KMS-11 (cell line): ENCODE measurements around the gene ATP8A1.

Experiments
- H2AFZ ChIP-seq: fragments of 200-600 bp; sonication (generic); 2 replicates; pipeline ENCODE4 v1.6.1; 2016; ENCODE audit warnings: antibody characterized with exemption, mixed run types, low read depth
- H3K27ac ChIP-seq: fragments of 200-600 bp; sonication (generic); 2 replicates; pipeline ENCODE4 v1.6.1; 2016; ENCODE audit warnings: mild to moderate bottlenecking, mixed run types
- H3K27me3 ChIP-seq: fragments of 200-600 bp; sonication (generic); 2 replicates; pipeline ENCODE4 v1.6.1; 2017; ENCODE audit warnings: mild to moderate bottlenecking, low read depth, mixed run types, moderate library complexity; ENCODE audit not compliant: insufficient read depth
- H3K36me3 ChIP-seq: fragments of 200-600 bp; sonication (generic); 2 replicates; pipeline ENCODE4 v1.6.1; 2017; ENCODE audit warnings: mild to moderate bottlenecking, mixed run types; ENCODE audit not compliant: insufficient read depth
- H3K4me1 ChIP-seq: fragments of 200-600 bp; sonication (generic); 2 replicates; pipeline ENCODE4 v1.6.1; 2016; ENCODE audit warnings: mild to moderate bottlenecking, low read depth, mixed run types; ENCODE audit not compliant: poor library complexity, severe bottlenecking
- H3K4me2 ChIP-seq: fragments of 200-600 bp; sonication (generic); 2 replicates; pipeline ENCODE4 v1.7.0; 2016; ENCODE audit warnings: mild to moderate bottlenecking, mixed run types
- H3K4me3 ChIP-seq: fragments of 200-600 bp; sonication (generic); IDR thresholded peaks from 2 replicates; pipeline ENCODE4 v1.6.1; 2017; ENCODE audit warnings: low read depth, low read length, mixed read lengths; ENCODE audit not compliant: insufficient read depth
- H3K79me2 ChIP-seq: fragments of 200-600 bp; sonication (generic); 2 replicates; pipeline ENCODE4 v1.6.1; 2016; ENCODE audit warnings: low read depth, mixed run types; ENCODE audit not compliant: insufficient read depth
- H3K9ac ChIP-seq: fragments of 200-600 bp; sonication (generic); 2 replicates; pipeline ENCODE4 v1.6.1; 2016; ENCODE audit warnings: mild to moderate bottlenecking, mixed run types
- H4K20me1 ChIP-seq: fragments of 200-600 bp; sonication (generic); 2 replicates; pipeline ENCODE4 v1.6.1; 2016; ENCODE audit warnings: mild to moderate bottlenecking, mixed run types; ENCODE audit not compliant: insufficient read depth
- TF ChIP-seq, protein P1 (sequence below): fragments of 200-600 bp; sonication (generic); conservative IDR thresholded peaks from 2 replicates; pipeline ENCODE4 v1.6.1; 2017; ENCODE audit warnings: low read depth, mild to moderate bottlenecking, antibody characterized with exemption, low read length, moderate library complexity, mixed read lengths

Gene ATP8A1

DNA sequence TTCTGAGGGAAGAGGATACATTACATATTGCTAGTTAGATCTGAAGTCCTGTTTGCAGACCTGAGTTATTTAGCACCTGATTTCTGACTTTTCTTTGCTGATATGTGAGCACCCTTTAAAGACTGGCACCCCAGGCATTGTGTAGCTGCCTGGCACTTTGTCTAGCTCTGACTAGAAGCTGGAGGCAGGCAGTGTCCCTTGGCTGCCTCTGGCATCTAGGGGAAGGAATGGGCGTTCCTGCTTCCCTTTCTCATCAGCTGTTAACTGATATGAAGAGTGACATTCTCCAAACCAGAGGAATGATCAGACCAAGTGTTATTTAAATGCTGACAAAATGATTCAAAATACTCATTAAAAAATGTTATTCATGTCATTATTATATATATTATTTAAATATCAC is 289.9 kb downstream of the ATP8A1 start:
- H4K20me1 ChIP-seq, result no peaks in the 10 kb centered on the region
- no peak overlapping the region for H3K27ac ChIP-seq
- H3K9ac ChIP-seq, result no peak overlapping the region
- H3K79me2 ChIP-seq, result no peaks in the 10 kb centered on the region
- H3K4me3 ChIP-seq, result no peak overlapping the region
- no peak overlapping the region for H2AFZ ChIP-seq
- H3K4me2 ChIP-seq, result no peak overlapping the region
- H3K36me3 ChIP-seq, result no peaks in the 10 kb centered on the region
- H3K27me3 ChIP-seq, result no peaks in the 10 kb centered on the region
- TF ChIP-seq, protein P1, sequence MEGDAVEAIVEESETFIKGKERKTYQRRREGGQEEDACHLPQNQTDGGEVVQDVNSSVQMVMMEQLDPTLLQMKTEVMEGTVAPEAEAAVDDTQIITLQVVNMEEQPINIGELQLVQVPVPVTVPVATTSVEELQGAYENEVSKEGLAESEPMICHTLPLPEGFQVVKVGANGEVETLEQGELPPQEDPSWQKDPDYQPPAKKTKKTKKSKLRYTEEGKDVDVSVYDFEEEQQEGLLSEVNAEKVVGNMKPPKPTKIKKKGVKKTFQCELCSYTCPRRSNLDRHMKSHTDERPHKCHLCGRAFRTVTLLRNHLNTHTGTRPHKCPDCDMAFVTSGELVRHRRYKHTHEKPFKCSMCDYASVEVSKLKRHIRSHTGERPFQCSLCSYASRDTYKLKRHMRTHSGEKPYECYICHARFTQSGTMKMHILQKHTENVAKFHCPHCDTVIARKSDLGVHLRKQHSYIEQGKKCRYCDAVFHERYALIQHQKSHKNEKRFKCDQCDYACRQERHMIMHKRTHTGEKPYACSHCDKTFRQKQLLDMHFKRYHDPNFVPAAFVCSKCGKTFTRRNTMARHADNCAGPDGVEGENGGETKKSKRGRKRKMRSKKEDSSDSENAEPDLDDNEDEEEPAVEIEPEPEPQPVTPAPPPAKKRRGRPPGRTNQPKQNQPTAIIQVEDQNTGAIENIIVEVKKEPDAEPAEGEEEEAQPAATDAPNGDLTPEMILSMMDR, result no peak
- H3K4me1 ChIP-seq, result no peaks in the 10 kb centered on the region

DNA sequence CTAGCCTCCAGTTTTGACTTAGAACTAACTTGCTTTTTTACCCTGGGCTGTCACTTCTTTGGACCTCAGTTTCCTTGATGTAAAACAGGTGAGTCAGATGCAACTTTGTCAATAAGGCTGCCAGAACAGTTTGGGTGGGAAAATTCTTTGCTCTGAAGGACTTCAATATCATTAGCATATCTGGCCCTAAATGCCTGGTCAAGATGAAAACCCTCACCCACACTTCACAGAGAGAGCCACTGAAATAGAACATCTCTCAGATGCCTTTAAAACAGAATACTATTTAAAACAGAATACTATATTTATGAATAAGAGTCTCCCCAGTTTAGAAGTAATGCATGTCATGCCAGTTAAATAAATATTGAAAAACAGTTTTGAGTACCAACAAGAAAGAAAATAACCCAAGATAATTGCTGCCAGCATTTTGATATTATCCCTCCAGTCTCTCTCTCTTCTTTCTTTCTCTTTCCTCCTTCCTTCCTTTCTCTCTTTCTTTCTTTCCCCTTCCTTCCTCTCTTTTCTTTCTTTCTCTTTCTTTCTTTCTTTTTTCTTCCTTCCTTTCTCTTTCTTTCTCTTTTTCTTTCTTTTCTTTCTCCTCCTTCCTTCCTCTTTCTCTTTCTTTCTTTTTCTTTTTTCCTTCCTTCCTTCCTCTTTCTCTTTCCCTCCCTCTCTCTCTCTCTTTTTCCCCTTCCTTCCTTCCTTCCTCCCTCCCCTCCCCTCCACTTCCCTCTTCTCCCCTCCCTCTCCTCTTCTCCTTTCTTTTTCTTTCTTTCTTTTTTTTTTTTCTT is 292.4 kb downstream of the ATP8A1 start:
- Histone ChIP-seq H3K36me3 (no peaks in the 10 kb centered on the region), H2AFZ (no peak overlapping the region), H3K27me3 (no peaks in the 10 kb centered on the region), H3K4me2 (no peak overlapping the region), H3K4me3 (no peak overlapping the region), H3K27ac (no peak overlapping the region), H4K20me1 (no peaks in the 10 kb centered on the region), H3K79me2 (no peaks in the 10 kb centered on the region), H3K4me1 (no peaks in the 10 kb centered on the region), H3K9ac (no peak overlapping the region)
- TF ChIP-seq, protein P1, result no peak

DNA sequence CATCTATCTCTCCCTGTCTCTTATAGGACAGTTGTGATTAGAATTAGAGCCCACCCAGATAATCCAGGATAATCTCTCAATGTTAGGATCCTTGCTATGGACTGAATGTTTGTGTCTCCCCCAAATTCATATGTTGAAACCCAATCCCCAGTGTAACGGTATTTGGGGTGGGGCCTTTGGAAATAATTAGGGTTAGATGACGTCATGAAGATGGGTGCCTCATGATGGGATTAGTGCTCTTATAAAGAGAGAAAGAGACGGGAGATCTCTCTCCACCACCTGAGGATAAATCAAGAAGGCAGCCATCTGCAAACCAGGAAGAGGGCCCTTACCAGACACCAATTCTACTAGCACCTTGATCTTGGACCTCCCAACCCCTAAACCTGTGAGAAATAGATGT is 293.3 kb downstream of the ATP8A1 start:
- TF ChIP-seq, protein P1, result no peak

DNA sequence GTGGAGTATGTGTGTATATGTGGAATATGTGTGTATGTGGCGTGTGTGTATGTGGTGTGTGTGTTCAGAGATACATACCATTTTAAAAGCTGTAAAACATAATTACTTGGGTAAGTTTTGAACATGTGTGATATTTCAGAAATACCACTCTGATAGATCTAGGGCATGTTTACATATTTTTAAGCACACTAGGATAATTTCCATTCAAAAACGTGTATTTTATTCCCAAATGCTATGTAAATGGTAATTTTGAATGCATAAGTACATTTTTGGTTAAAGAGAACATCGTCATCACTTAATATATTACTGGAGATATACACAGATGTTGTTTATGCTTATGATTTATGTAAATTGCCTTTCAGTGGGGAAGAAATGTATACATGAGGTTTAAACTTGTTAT is 294.3 kb downstream of the ATP8A1 start:
- Histone ChIP-seq H3K4me3 (no peak overlapping the region), H3K79me2 (no peaks in the 10 kb centered on the region), H3K27me3 (no peaks in the 10 kb centered on the region), H3K36me3 (no peaks in the 10 kb centered on the region), H2AFZ (no peak overlapping the region), H3K9ac (no peak overlapping the region), H3K4me2 (no peak overlapping the region), H3K4me1 (no peaks in the 10 kb centered on the region), H4K20me1 (no peaks in the 10 kb centered on the region), H3K27ac (no peak overlapping the region)
- TF ChIP-seq, protein P1, result no peak

More for the DNA sequence above, 293.3 kb downstream of the ATP8A1 start:
- H3K36me3 ChIP-seq, result no peaks in the 10 kb centered on the region
- no peak overlapping the region for H3K9ac ChIP-seq
- H3K79me2 ChIP-seq, result no peaks in the 10 kb centered on the region
- H3K4me1 ChIP-seq, result no peaks in the 10 kb centered on the region
- no peak overlapping the region for H2AFZ ChIP-seq
- no peaks in the 10 kb centered on the region for H3K27me3 ChIP-seq
- no peak overlapping the region for H3K27ac ChIP-seq
- no peak overlapping the region for H3K4me3 ChIP-seq
- H3K4me2 ChIP-seq, result no peak overlapping the region
- no peaks in the 10 kb centered on the region for H4K20me1 ChIP-seq
